ENCODE data around the gene SAP25. TPM values are rescaled to one million over a fixed set of nuclear protein-coding genes. Genes with fewer than 3 reads are reported as not detected.
A peak's percentile ranks its signal among the peaks of the same experiment; 100 is the strongest.
"Not testable (repeated sequence)": the region's sequence is repeated elsewhere in the genome, so short reads cannot be mapped to it uniquely, and the experiment has no call there.

SAP25 gene
- total and polyA plus RNA-seq, 2 experiments from 2014 or later = 1.8 TPM; not detected in 1

DNA sequence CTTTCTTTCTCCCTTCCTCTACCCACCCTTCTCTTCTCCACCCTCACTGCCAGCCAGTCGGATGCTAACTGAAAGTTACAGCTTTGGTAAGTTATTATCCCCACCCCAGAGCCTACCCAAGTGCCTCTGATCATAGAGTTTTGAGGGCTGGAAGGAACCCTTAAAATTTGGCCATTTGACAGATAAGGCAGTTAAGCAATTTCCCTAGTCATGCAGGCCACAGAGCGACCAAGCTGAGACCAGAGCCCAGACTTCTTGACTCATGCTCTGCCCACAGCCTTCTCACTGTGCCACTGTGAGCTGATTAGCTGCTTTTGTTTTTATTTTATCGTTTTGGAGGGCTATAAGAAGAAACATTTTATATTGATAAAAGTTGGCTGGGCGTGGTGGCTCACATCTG lies 17.2 kb downstream of the SAP25 start:
- H3K27ac ChIP-seq = no peak overlapping the region

DNA sequence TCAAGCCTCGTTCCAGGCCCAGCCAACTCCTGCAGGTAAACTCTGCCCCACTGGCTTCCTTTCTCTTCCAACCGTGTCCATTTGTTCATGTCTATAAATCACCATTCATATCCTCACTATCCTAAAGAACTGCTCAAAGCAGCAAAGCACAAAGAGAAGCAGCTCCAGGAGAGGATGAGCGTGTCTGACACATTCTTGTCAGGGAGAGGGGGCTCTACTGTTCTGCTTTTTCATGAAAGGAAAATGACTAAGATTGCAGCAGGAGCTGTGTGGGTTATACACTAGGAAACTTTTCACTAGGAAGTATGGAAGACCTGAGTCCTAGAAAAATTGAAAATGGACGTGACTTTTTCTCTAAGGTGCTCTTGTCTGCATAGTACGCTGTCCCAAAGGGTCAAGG lies 18.0 kb downstream of the SAP25 start:
- Histone ChIP-seq H3K36me3 (replicated peaks; ENCODE audit: insufficient read depth, low read depth) (no peaks in the 10 kb centered on the region), H3K27ac (no peak overlapping the region), H4K20me1 (ENCODE audit: insufficient read depth, poor library complexity, severe bottlenecking) (no peaks in the 10 kb centered on the region), H3K27me3 (no peaks in the 10 kb centered on the region), H3K4me3 (no peak overlapping the region), H3K79me2 (no peaks in the 10 kb centered on the region), H3K4me2 (no peak overlapping the region), H2AFZ (no peak overlapping the region), H3K9me2 (replicated peaks; ENCODE audit: insufficient read depth) (no peaks in the 10 kb centered on the region), H3K4me1 (ENCODE audit: insufficient read depth) (no peaks in the 10 kb centered on the region), H3K9me3 (ENCODE audit: low read depth) (no peaks in the 10 kb centered on the region)
- DNase-seq (ENCODE audit: low spot score) = no peak
- TF ChIP-seq, protein P1, sequence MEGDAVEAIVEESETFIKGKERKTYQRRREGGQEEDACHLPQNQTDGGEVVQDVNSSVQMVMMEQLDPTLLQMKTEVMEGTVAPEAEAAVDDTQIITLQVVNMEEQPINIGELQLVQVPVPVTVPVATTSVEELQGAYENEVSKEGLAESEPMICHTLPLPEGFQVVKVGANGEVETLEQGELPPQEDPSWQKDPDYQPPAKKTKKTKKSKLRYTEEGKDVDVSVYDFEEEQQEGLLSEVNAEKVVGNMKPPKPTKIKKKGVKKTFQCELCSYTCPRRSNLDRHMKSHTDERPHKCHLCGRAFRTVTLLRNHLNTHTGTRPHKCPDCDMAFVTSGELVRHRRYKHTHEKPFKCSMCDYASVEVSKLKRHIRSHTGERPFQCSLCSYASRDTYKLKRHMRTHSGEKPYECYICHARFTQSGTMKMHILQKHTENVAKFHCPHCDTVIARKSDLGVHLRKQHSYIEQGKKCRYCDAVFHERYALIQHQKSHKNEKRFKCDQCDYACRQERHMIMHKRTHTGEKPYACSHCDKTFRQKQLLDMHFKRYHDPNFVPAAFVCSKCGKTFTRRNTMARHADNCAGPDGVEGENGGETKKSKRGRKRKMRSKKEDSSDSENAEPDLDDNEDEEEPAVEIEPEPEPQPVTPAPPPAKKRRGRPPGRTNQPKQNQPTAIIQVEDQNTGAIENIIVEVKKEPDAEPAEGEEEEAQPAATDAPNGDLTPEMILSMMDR (IDR thresholded peaks at IDR 0.05; ENCODE audit: poor library complexity) = no peak
- TF ChIP-seq EZH2 (IDR thresholded peaks at IDR 0.05; ENCODE audit: borderline replicate concordance) (no peak), EZH2phosphoT487 (IDR thresholded peaks at IDR 0.05; ENCODE audit: low read depth, severe bottlenecking, unreplicated experiment) (no peak)
- 94% methylated on average over 5 of the region's 5 CpGs for WGBS (ENCODE audit: low lambda C conversion rate, missing lambda C conversion rate)

More for the DNA sequence above, 17.2 kb downstream of the SAP25 start:
- H3K4me1 ChIP-seq (ENCODE audit: insufficient read depth) = no peaks in the 10 kb centered on the region
- TF ChIP-seq, protein P1 (IDR thresholded peaks at IDR 0.05; ENCODE audit: poor library complexity) = no peak
- TF ChIP-seq EZH2phosphoT487 (IDR thresholded peaks at IDR 0.05; ENCODE audit: low read depth, severe bottlenecking, unreplicated experiment) (no peak), EZH2 (IDR thresholded peaks at IDR 0.05; ENCODE audit: borderline replicate concordance) (no peak)
- H4K20me1 ChIP-seq (ENCODE audit: insufficient read depth, poor library complexity, severe bottlenecking) = no peaks in the 10 kb centered on the region
- H3K9me3 ChIP-seq (ENCODE audit: low read depth) = no peaks in the 10 kb centered on the region
- no peak overlapping the region for H2AFZ ChIP-seq
- H3K36me3 ChIP-seq (replicated peaks; ENCODE audit: insufficient read depth, low read depth) = no peaks in the 10 kb centered on the region
- WGBS (ENCODE audit: low lambda C conversion rate, missing lambda C conversion rate) = 96% methylated on average over 4 of the region's 4 CpGs
- H3K9me2 ChIP-seq (replicated peaks; ENCODE audit: insufficient read depth) = no peaks in the 10 kb centered on the region
- DNase-seq (ENCODE audit: low spot score) = no peak
- no peak overlapping the region for H3K4me2 ChIP-seq
- no peaks in the 10 kb centered on the region for H3K27me3 ChIP-seq
- H3K4me3 ChIP-seq = no peak overlapping the region
- no peaks in the 10 kb centered on the region for H3K79me2 ChIP-seq

GRCh38 chr7:100553032-100553431 lies 20.7 kb downstream of the SAP25 start:
- WGBS (ENCODE audit: low lambda C conversion rate, missing lambda C conversion rate) = 99% methylated on average over 3 of the region's 3 CpGs
- no peak for DNase-seq (ENCODE audit: low spot score)
- H3K4me3 ChIP-seq = no peak overlapping the region
- no peak overlapping the region for H2AFZ ChIP-seq
- H3K79me2 ChIP-seq = peaks cover 19% of the 10 kb centered on the region
- no peaks in the 10 kb centered on the region for H3K9me2 ChIP-seq (replicated peaks; ENCODE audit: insufficient read depth)
- H3K27ac ChIP-seq = no peak overlapping the region
- no peaks in the 10 kb centered on the region for H3K27me3 ChIP-seq
- TF ChIP-seq, protein P1 (IDR thresholded peaks at IDR 0.05; ENCODE audit: poor library complexity) = no peak
- TF ChIP-seq EZH2phosphoT487 (IDR thresholded peaks at IDR 0.05; ENCODE audit: low read depth, severe bottlenecking, unreplicated experiment) = no peak
- TF ChIP-seq EZH2 (IDR thresholded peaks at IDR 0.05; ENCODE audit: borderline replicate concordance) = no peak
- H3K9me3 ChIP-seq (ENCODE audit: low read depth) = no peaks in the 10 kb centered on the region
- H4K20me1 ChIP-seq (ENCODE audit: insufficient read depth, poor library complexity, severe bottlenecking) = no peaks in the 10 kb centered on the region
- no peaks in the 10 kb centered on the region for H3K36me3 ChIP-seq (replicated peaks; ENCODE audit: insufficient read depth, low read depth)
- H3K4me2 ChIP-seq = no peak overlapping the region
- peaks cover 3% of the 10 kb centered on the region for H3K4me1 ChIP-seq (ENCODE audit: insufficient read depth)

GRCh38 chr7:100552532-100552931 lies 21.2 kb downstream of the SAP25 start:
- Histone ChIP-seq H3K36me3 (replicated peaks; ENCODE audit: insufficient read depth, low read depth) (no peaks in the 10 kb centered on the region), H3K4me1 (ENCODE audit: insufficient read depth) (peaks cover 8% of the 10 kb centered on the region), H4K20me1 (ENCODE audit: insufficient read depth, poor library complexity, severe bottlenecking) (no peaks in the 10 kb centered on the region), H3K9me2 (replicated peaks; ENCODE audit: insufficient read depth) (no peaks in the 10 kb centered on the region), H3K27ac (no peak overlapping the region), H3K4me2 (no peak overlapping the region), H3K27me3 (no peaks in the 10 kb centered on the region), H3K9me3 (ENCODE audit: low read depth) (no peaks in the 10 kb centered on the region), H3K4me3 (no peak overlapping the region), H2AFZ (no peak overlapping the region), H3K79me2 (peaks cover 24% of the 10 kb centered on the region)
- 95% methylated on average over 2 of the region's 2 CpGs for WGBS (ENCODE audit: low lambda C conversion rate, missing lambda C conversion rate)
- DNase-seq (ENCODE audit: low spot score) = no peak
- TF ChIP-seq, protein P1 (IDR thresholded peaks at IDR 0.05; ENCODE audit: poor library complexity) = no peak
- TF ChIP-seq EZH2phosphoT487 (IDR thresholded peaks at IDR 0.05; ENCODE audit: low read depth, severe bottlenecking, unreplicated experiment) = no peak
- TF ChIP-seq EZH2 (IDR thresholded peaks at IDR 0.05; ENCODE audit: borderline replicate concordance) = no peak

DNA sequence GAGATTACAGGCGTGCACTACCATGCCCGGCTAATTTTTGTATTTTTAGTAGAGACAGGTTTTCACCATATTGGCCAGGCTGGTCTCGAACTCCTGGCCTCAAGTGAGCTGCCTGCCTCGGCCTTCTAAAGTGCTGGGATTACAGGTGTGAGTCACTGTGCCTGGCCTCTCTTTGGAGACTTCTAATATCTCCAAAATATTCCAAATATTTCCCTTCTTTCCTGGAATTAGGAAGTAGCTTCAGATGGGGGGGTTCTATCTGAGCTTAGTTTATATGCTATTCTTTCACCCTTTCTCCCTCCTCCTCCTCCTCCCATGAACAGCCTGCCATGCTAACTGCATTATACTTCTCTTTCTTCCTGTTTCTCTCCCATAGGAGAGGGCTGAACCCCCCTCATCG lies 25.3 kb downstream of the SAP25 start:
- Histone ChIP-seq H3K4me1 (ENCODE audit: insufficient read depth) (peaks cover 47% of the 10 kb centered on the region), H3K27ac (peak overlapping the region; percentile 93), H3K79me2 (peaks cover 35% of the 10 kb centered on the region)
- H3K9me3 ChIP-seq (ENCODE audit: low read depth); H4K20me1 ChIP-seq (ENCODE audit: insufficient read depth, poor library complexity, severe bottlenecking); H3K4me3 ChIP-seq; H2AFZ ChIP-seq; H3K27me3 ChIP-seq; H3K36me3 ChIP-seq (replicated peaks; ENCODE audit: insufficient read depth, low read depth); H3K4me2 ChIP-seq; DNase-seq (ENCODE audit: low spot score); H3K9me2 ChIP-seq (replicated peaks; ENCODE audit: insufficient read depth): not testable (repeated sequence)
- WGBS (ENCODE audit: low lambda C conversion rate, missing lambda C conversion rate) = 92% methylated on average over 5 of the region's 5 CpGs
